Activated CD4-positive, alpha-beta T cell treated with anti-CD3 and anti-CD28 coated beads, Interleukin-2, amount 10 ng/mL, durations not matched to agents 24 days and 14 days (primary cell): ENCODE data around the gene PRKAG2. TPM values are rescaled to one million over a fixed set of nuclear protein-coding genes. Genes with fewer than 3 reads are reported as not detected.

Experiments used
- DNase-seq: peaks from one replicate; pipeline ENCODE4 v3.0.0; 2022
- H3K27ac Mint-ChIP-seq: one replicate; pipeline ENCODE4 v1.8.0; 2022; ENCODE audit warnings: mild to moderate bottlenecking, mixed read lengths
- H3K27me3 Mint-ChIP-seq: one replicate; pipeline ENCODE4 v1.8.0; 2022; ENCODE audit warnings: mixed read lengths
- H3K36me3 Mint-ChIP-seq: one replicate; pipeline ENCODE4 v1.8.0; 2022; ENCODE audit warnings: low read depth, mild to moderate bottlenecking, mixed read lengths
- H3K4me1 Mint-ChIP-seq: one replicate; pipeline ENCODE4 v1.8.0; 2021; ENCODE audit warnings: mixed read lengths
- H3K4me3 Mint-ChIP-seq: one replicate; pipeline ENCODE4 v1.8.0; 2022; ENCODE audit warnings: mild to moderate bottlenecking, moderate library complexity, mixed read lengths
- H3K9me3 Mint-ChIP-seq: one replicate; pipeline ENCODE4 v1.8.0; 2021; ENCODE audit warnings: mixed read lengths
- intact Hi-C: fragments of 100-400 bp; cut with micrococcal nuclease; formaldehyde crosslinking; loops from one replicate; pipeline ENCODE4 v1.15.1; 2023
- total RNA-seq: library from RNA; stranded (reverse); gene quantifications from 2 replicates; pipeline ENCODE4 v1.2.3, GENCODE V29; 2022

PRKAG2 gene
- total RNA-seq, 1 donor from 2014 or later: 14.3 TPM

GRCh38 chr7:151689196-151689971 lies 187.5 kb downstream of the PRKAG2 start:
- Mint-ChIP-seq H3K27me3 (no peaks in the 10 kb centered on the region), H3K9me3 (no peaks in the 10 kb centered on the region), H3K27ac (no peak overlapping the region), H3K36me3 (no peaks in the 10 kb centered on the region), H3K4me1 (no peaks in the 10 kb centered on the region), H3K4me3 (no peak overlapping the region)
- no peak for DNase-seq
- intact Hi-C loops: no loop called here

- H3K27ac Mint-ChIP-seq: no peak overlapping the region
- H3K9me3 Mint-ChIP-seq: no peaks in the 10 kb centered on the region
- H3K36me3 Mint-ChIP-seq: no peaks in the 10 kb centered on the region
- no peaks in the 10 kb centered on the region for H3K4me1 Mint-ChIP-seq
- no peak for DNase-seq
- intact Hi-C loops: no loop called here
- H3K27me3 Mint-ChIP-seq: no peaks in the 10 kb centered on the region
- H3K4me3 Mint-ChIP-seq: no peak overlapping the region
Measured at GRCh38 chr7:151688236-151688780, 188.6 kb downstream of the PRKAG2 start.

DNA sequence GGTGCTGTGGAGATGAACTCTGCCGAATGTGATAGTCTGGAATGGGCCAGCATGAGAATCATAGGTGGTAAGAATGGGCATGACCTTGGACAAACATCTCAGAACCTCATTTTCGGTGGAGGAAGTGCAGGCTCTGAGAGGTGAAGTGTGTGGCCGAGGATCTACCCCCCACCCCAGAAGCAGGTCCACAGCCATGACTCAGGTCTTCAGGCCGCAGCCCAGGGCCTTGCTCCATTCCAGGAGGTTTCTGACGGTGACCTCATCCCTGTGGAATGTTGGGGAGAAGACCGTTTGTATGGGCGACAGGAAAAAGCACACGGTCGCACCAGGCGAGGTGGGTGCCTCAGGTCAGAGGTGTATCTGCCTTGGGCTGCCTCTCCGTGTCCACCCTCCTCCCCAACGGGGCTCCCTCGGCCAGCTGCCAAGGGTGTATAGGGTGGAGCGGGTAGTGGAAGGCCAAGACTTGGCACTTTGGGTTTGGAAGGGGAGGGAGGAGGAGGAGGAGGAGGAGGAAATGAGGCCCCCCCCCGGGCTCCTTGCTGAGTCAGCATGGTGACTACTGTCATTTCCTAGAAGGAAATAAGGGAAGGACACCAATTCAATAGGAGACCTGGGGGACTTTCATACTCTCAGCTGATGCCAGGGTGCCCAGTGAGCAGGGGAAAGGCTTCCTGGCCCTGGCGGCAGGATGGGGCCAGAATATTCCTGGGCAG lies 189.2 kb downstream of the PRKAG2 start:
- no peaks in the 10 kb centered on the region for H3K27me3 Mint-ChIP-seq
- no peaks in the 10 kb centered on the region for H3K9me3 Mint-ChIP-seq
- no peak for DNase-seq
- H3K27ac Mint-ChIP-seq: no peak overlapping the region
- no peak overlapping the region for H3K4me3 Mint-ChIP-seq
- no peaks in the 10 kb centered on the region for H3K36me3 Mint-ChIP-seq
- H3K4me1 Mint-ChIP-seq: no peaks in the 10 kb centered on the region
- intact Hi-C loops: no loop called here

DNA sequence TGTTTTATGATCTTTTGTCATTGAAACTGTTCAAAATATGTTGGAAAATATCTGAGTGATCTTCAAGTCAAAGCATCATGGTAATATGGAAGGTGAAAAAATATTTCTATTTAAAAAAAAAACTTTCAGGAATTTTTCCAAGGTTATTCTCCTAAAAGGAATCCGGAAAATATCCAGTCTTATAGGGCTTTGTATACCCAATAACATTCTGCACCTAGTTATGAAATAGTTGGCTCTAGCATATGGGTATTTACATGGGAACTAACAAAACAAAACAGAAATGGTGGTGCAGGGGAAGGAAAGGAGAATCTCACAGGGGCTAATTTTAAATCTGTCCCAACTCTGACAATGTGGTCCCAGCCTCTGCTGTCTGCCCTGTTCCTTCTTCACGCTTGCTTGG lies 190.1 kb downstream of the PRKAG2 start:
- H3K4me1 Mint-ChIP-seq: no peaks in the 10 kb centered on the region
- no peaks in the 10 kb centered on the region for H3K9me3 Mint-ChIP-seq
- intact Hi-C loops: no loop called here
- DNase-seq: no peak
- no peaks in the 10 kb centered on the region for H3K27me3 Mint-ChIP-seq
- no peak overlapping the region for H3K27ac Mint-ChIP-seq
- H3K36me3 Mint-ChIP-seq: no peaks in the 10 kb centered on the region
- H3K4me3 Mint-ChIP-seq: no peak overlapping the region

GRCh38 chr7:151686016-151686766 lies 190.7 kb downstream of the PRKAG2 start:
- no peak overlapping the region for H3K4me3 Mint-ChIP-seq
- no peak overlapping the region for H3K27ac Mint-ChIP-seq
- intact Hi-C loops: no loop called here
- no peaks in the 10 kb centered on the region for H3K27me3 Mint-ChIP-seq
- no peak for DNase-seq
- H3K9me3 Mint-ChIP-seq: no peaks in the 10 kb centered on the region
- no peaks in the 10 kb centered on the region for H3K4me1 Mint-ChIP-seq
- H3K36me3 Mint-ChIP-seq: no peaks in the 10 kb centered on the region

DNA sequence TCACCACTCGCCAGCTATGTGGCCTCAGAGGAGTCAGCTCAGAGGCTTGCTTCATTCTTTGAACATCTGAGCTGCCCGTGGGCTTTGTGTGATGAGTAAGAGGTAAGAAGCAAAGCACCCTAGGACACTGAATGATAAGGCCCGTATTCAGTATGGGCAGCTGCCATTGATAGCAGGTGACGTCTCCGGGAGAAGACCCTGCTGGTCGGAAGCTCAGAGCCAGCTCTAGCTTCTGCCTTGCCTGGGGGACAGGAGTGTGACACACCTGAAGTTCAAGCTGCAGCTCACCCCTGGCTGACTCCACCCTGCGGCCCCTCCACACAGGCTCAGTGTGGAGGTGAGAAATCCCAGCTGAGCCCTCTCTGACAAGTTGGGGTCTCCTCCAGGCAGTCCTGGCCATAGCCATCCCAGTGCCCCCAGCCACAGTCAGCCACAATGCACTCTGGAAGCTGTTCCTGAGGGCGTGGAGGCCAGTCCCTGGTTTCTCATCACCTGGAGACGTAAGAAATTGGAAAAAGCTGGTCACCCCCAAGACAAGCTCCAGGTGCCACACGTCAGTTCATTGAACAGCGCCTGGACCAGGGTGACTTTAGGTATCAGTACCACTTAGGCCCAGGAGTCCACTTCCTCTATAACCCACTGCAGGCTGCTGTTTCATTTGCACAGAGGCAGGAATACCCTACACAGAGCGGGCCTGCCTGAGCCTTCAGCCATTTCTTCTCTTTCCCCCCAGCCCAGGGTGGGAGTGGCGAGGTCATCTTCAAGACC lies 192.3 kb downstream of the PRKAG2 start:
- DNase-seq: no peak
- H3K27ac Mint-ChIP-seq: no peak overlapping the region
- peaks cover 3% of the 10 kb centered on the region for H3K27me3 Mint-ChIP-seq
- no peaks in the 10 kb centered on the region for H3K4me1 Mint-ChIP-seq
- intact Hi-C loops: no loop called here
- H3K36me3 Mint-ChIP-seq: no peaks in the 10 kb centered on the region
- H3K4me3 Mint-ChIP-seq: no peak overlapping the region
- no peaks in the 10 kb centered on the region for H3K9me3 Mint-ChIP-seq

DNA sequence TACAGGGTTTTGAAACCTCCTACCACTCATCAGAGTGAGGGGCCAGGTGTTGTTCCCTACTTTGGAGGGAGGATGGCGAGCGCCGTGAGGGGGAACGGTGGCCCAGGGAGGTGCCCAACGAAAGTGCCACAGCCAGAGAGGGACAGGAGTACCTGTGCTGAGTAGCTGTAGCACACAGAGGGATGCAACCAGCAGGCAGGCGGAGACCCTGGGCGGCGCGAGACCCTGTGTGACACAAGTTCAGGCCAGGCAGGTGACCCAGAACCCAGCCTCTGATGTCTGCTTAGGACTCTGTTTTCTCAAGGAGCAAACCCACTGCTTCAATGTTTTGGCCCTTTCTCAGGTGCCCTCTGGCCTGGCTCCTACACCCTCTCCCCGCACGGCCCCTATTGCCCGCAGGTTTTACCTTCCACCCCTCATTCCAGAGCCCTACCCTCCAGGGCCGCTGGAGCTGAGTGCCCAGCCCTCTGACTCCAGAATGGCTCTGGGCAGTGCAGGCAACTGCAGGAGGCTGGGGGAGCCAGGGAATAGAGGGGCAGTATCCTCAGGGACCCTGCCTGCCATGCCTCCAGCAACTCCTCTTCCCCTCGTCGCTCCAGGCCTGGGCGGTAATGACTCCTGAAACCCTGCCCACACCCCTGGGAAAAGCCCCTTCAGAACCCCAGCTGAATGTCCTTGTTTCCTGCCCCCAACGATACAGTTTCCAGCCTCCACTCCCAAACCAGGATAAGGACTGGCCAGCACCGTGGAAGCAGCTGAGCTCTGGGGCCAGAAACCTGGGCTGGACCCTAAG lies 193.1 kb downstream of the PRKAG2 start:
- Mint-ChIP-seq H3K36me3 (no peaks in the 10 kb centered on the region), H3K27ac (no peak overlapping the region), H3K4me1 (peaks cover 1% of the 10 kb centered on the region), H3K4me3 (no peak overlapping the region), H3K9me3 (no peaks in the 10 kb centered on the region), H3K27me3 (peaks cover 3% of the 10 kb centered on the region)
- no peak for DNase-seq
- intact Hi-C loops: no loop called here

DNA sequence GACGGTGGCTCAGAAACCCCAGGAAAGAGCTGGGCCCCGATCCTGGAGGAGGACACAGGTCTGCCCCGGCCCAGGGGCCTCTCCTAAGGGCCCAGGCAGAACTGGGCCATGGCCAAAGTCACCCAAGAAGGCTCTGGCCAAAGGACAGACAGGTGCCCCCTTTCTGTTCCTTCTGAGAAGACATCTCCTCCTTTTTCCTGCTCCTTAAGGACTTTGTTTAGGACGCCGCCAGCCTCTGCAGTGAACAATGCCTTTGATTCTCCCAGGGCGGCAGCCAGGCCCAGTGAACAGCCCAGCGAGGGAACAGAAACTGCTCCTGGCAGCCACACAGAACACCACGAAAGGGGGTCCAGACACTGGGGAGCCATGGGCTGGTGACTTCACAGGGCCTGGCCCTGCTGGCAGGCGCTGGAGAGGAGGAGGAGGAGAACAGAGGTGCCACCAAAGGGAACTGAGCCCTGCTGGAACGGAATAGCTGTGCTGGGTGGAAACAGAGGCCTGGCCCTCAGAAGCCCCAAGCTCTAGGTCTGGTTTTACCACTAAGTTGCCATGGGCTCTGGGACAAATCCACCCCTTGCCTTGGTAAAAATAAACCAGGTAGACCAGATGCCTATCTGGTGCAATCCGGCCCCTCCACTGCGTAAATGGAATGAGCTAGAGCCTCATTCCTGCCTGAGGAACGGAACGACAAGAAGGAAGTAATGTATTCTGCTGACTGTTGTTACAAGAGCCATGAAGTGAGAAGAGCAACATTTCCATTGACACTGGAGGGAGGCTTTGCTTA lies 193.9 kb downstream of the PRKAG2 start:
- H3K27ac Mint-ChIP-seq: no peak overlapping the region
- intact Hi-C loops: no loop called here
- no peak overlapping the region for H3K4me3 Mint-ChIP-seq
- H3K27me3 Mint-ChIP-seq: peaks cover 3% of the 10 kb centered on the region
- H3K9me3 Mint-ChIP-seq: no peaks in the 10 kb centered on the region
- no peak for DNase-seq
- no peaks in the 10 kb centered on the region for H3K36me3 Mint-ChIP-seq
- H3K4me1 Mint-ChIP-seq: peaks cover 7% of the 10 kb centered on the region

DNA sequence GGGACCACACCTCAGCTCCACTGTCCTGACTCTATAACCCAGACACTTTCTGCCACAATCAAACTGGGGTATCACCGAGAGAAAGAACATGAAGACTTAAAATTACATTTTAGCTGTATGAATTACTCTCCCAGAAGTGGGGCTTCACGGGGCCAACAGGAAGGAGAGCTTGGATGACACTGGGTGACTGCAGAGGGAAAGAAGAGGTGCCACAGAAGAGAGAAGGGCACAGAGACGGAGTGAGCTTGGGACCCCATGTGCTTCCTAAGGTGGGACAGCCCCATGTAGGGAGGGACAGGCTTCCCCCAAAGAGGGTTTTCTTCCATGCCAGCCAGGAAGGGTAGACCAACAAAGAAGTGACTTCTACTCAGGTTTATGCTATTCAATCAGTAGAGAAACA lies 195.2 kb downstream of the PRKAG2 start:
- Mint-ChIP-seq H3K36me3 (no peaks in the 10 kb centered on the region), H3K4me1 (peaks cover 7% of the 10 kb centered on the region), H3K27ac (no peak overlapping the region), H3K27me3 (peaks cover 3% of the 10 kb centered on the region), H3K4me3 (no peak overlapping the region), H3K9me3 (no peaks in the 10 kb centered on the region)
- no peak for DNase-seq
- intact Hi-C loops: no loop called here

GRCh38 chr7:151680810-151681209 lies 196.1 kb downstream of the PRKAG2 start:
- H3K4me1 Mint-ChIP-seq: peaks cover 7% of the 10 kb centered on the region
- H3K27me3 Mint-ChIP-seq: peaks cover 3% of the 10 kb centered on the region
- no peaks in the 10 kb centered on the region for H3K36me3 Mint-ChIP-seq
- no peak overlapping the region for H3K4me3 Mint-ChIP-seq
- H3K9me3 Mint-ChIP-seq: no peaks in the 10 kb centered on the region
- intact Hi-C loops: no loop called here
- no peak for DNase-seq
- H3K27ac Mint-ChIP-seq: no peak overlapping the region

GRCh38 chr7:151679881-151680612 lies 196.9 kb downstream of the PRKAG2 start:
- Mint-ChIP-seq H3K27me3 (peaks cover 3% of the 10 kb centered on the region), H3K36me3 (no peaks in the 10 kb centered on the region), H3K9me3 (no peaks in the 10 kb centered on the region), H3K27ac (no peak overlapping the region), H3K4me1 (peaks cover 7% of the 10 kb centered on the region), H3K4me3 (no peak overlapping the region)
- intact Hi-C loops: no loop called here
- no peak for DNase-seq
